Ovary (tissue), 1 donor: ENCODE data around the gene ADAM12.

ENCODE experiments used
- EP300 ChIP-seq: sonication (generic); formaldehyde crosslinking; IDR thresholded peaks from one replicate; pipeline ENCODE4 v1.6.1; 2017; ENCODE audit warnings: antibody characterized with exemption
- POLR2A ChIP-seq: fragments of 450-650 bp; IDR thresholded peaks from one replicate; pipeline ENCODE4 v1.6.1; 2017; ENCODE audit warnings: antibody characterized with exemption, mild to moderate bottlenecking, moderate library complexity

DNA sequence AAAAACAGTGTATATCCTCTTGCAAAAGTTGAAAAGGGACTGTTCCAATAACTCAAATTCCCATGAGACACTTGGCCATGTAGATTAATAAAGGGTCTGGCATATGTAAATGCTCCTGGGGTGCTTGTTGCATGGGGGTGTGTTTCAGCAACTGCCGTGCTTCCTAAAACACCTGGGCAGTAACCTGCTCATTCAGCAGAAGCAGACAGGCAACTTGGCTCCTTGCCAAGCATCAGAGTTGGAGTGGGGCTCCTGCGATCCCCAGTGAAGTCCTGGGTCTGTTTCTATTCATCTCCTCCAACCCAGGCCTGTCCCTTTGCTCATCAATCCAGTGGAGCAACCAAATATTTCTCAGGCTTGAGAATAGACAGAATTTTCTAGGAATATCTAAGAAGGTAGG is 42.2 kb upstream of the ADAM12 start:
- TF ChIP-seq POLR2A = no peak
- TF ChIP-seq EP300 = no peak
